IMR-90 (cell line): ENCODE data around the gene PLAAT3.

Experiments used
- POLR2A ChIP-seq: IDR thresholded peaks from 2 replicates; pipeline ENCODE4 v1.6.1; 2012; ENCODE audit warnings: mild to moderate bottlenecking, low read depth, low read length
- TF ChIP-seq, protein P1 (sequence below): conservative IDR thresholded peaks from 2 replicates; pipeline ENCODE4 v1.5.1; 2012; ENCODE audit warnings: mild to moderate bottlenecking, low read depth, low read length, improper control_type of control experiment

DNA sequence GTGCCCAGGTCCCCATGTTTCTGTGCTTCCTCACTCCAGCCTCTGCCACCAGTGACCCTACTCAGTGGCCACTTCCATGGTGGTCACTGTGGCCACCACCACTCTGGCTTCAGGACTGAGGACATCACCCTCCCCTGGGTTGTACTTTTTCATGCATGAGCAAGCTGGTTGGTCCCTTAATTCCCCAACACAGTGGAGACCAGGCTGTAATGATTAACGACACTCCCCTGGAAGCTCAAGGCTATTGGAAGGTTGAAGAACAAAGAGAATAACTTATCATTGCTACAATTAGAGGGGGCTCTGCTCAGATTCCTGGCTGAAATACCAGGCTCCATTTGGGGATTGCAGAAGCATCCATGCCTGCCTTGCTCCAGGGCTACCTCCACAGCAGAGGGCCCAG, 67.2 kb downstream of the PLAAT3 start:
- TF ChIP-seq POLR2A = no peak
- TF ChIP-seq, protein P1, sequence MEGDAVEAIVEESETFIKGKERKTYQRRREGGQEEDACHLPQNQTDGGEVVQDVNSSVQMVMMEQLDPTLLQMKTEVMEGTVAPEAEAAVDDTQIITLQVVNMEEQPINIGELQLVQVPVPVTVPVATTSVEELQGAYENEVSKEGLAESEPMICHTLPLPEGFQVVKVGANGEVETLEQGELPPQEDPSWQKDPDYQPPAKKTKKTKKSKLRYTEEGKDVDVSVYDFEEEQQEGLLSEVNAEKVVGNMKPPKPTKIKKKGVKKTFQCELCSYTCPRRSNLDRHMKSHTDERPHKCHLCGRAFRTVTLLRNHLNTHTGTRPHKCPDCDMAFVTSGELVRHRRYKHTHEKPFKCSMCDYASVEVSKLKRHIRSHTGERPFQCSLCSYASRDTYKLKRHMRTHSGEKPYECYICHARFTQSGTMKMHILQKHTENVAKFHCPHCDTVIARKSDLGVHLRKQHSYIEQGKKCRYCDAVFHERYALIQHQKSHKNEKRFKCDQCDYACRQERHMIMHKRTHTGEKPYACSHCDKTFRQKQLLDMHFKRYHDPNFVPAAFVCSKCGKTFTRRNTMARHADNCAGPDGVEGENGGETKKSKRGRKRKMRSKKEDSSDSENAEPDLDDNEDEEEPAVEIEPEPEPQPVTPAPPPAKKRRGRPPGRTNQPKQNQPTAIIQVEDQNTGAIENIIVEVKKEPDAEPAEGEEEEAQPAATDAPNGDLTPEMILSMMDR = no peak
